HEK293 (cell line): ENCODE data around the gene OR4M2.
"Not testable (repeated sequence)": the region's sequence is repeated elsewhere in the genome, so short reads cannot be mapped to it uniquely, and the experiment has no call there.

Source experiments
- CTCF ChIA-PET: fragments of 350-600 bp; formaldehyde crosslinking; extraction: SDS; loops from one replicate; lab custom pipeline; 2021; ENCODE audit warnings: antibody characterized with exemption; lab: Yijun Ruan, JAX
- POLR2A ChIA-PET: fragments of 300-600 bp; formaldehyde crosslinking; extraction: SDS; loops from one replicate; lab custom pipeline; 2020; ENCODE audit warnings: antibody characterized with exemption, inconsistent platforms; lab: Yijun Ruan, JAX
- H3K27ac ChIP-seq: fragments of 200-500 bp; sonication (Bioruptor generic); 2 replicates; pipeline ENCODE4 v1.5.1; 2014; ENCODE audit warnings: low read depth, low read length, control low read depth, inconsistent platforms; ENCODE audit errors: extremely low read depth
- H3K36me3 ChIP-seq, 2 experiments: fragments of 200-500 bp in 1 of 2; sonication (Bioruptor generic) in 1 of 2; 1 replicate in 1 of 2; 2 replicates in 1 of 2; pipeline ENCODE4 v1.5.1; 2014 to 2017; ENCODE audit warnings: inconsistent platforms in 2 of 2, low read length in 2 of 2; ENCODE audit not compliant: control insufficient read depth in 2 of 2, insufficient read depth in 1 of 2
- H3K4me1 ChIP-seq: fragments of 200-500 bp; sonication (Bioruptor generic); 2 replicates; pipeline ENCODE4 v1.5.1; 2014; ENCODE audit warnings: mild to moderate bottlenecking, low read length, inconsistent platforms; ENCODE audit not compliant: control insufficient read depth, insufficient read depth
- H3K4me3 ChIP-seq: 2 replicates; pipeline ENCODE4 v1.5.1; 2011; ENCODE audit warnings: low read depth, mild to moderate bottlenecking, control low read depth, low read length, moderate library complexity
- H3K9me3 ChIP-seq: fragments of 200-500 bp; sonication (Bioruptor generic); 2 replicates; pipeline ENCODE4 v1.5.1; 2014; ENCODE audit warnings: low read depth, low read length, inconsistent platforms; ENCODE audit not compliant: control insufficient read depth, insufficient read depth

OR4M2 gene, protein sequence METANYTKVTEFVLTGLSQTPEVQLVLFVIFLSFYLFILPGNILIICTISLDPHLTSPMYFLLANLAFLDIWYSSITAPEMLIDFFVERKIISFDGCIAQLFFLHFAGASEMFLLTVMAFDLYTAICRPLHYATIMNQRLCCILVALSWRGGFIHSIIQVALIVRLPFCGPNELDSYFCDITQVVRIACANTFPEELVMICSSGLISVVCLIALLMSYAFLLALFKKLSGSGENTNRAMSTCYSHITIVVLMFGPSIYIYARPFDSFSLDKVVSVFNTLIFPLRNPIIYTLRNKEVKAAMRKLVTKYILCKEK

DNA sequence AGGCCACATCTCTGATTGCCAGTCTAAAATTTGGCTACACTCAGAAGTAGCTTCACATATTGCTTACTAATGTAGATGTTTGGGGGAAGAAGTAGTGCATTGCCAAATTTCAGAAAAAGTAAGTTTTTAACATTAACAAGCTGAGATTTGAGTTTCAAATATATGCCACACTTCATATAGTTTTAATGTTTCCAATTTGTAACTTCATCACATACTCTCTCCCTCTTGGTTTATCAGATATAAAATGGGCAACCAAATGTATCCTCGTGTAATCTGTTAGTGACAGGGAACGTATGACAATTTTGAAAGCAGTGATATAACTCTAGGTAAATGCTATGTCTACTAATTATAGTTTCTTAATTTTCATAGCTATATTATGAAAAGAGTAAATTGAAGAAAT is at the start of gene OR4M2:
Gene OR4M2 (plus strand): TSS at position 301 of the 400 bp plus-strand sequence. CDS start 98 bp downstream, at position 399.
- H3K4me1 ChIP-seq, H3K27ac ChIP-seq, H3K36me3 ChIP-seq, CTCF ChIA-PET, H3K4me3 ChIP-seq, POLR2A ChIA-PET, H3K9me3 ChIP-seq: not testable (repeated sequence)

DNA sequence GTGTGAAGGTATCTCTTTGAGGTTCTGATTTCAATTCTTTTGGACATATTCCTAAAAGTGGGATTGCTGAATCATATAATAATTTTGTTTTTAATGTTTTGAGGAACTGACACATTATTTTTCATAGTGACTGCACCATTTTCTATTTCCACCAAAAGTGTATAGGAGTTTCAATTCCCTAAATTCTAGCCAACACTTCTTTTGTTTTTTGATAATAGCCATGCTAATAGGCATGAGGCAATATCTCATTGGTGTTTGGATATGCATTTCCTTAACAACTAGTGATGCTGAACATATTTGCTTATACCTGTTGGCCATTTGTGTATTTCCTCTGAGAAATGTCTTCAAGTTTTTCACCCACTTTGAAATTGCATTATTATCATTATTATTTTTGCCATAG is 11.1 kb upstream of the OR4M2 start:
- CTCF ChIA-PET, H3K4me1 ChIP-seq, H3K9me3 ChIP-seq, POLR2A ChIA-PET, H3K27ac ChIP-seq, H3K4me3 ChIP-seq, H3K36me3 ChIP-seq: not testable (repeated sequence)

DNA sequence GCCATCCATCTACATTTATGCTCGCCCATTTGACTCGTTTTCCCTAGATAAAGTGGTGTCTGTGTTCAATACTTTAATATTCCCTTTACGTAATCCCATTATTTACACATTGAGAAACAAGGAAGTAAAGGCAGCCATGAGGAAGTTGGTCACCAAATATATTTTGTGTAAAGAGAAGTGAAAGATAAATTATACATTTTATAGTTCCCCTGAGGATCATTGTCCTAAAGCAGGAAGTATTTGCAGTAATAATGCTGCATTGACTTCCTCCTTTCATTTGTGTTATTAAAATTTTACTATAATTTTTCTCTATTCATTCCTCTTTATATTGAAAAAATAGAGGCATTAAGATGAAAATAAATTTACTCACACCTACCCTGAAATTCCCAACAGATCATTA is 1.1 kb downstream of the OR4M2 start:
- H3K27ac ChIP-seq, H3K4me1 ChIP-seq, POLR2A ChIA-PET, H3K4me3 ChIP-seq, H3K9me3 ChIP-seq, H3K36me3 ChIP-seq, CTCF ChIA-PET: not testable (repeated sequence)

DNA sequence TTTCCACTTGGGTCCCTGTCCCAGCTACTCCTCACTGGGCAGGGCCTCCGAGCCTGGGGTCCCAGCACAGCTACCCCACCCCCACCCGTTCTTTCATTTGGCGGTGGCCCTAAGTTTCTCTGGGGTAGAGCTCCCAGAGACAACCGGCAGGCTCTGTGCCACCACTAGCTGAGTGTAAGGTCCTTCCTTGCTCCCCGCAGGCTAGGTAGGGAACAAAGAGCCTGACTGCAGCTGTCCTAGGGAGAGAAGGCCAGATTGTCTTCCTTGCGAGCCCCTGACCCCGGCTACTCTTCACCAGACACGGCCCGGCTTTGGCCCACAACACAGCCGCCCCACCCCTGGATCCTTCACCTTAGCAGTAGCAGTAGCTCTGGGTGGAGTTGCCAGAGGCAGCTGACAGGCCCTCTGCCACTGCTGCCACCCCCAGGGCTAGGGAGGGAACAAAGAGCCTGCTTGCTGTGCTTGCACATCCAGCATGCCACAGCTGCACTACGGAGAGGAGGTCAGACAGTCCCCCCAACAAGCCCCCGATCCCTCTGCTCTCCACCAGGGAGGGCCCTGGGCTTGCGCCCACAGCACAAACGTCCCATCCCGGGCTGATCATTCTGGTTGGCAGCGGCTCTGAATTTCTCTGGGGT is 18.4 kb downstream of the OR4M2 start:
- H3K4me1 ChIP-seq, POLR2A ChIA-PET, H3K4me3 ChIP-seq, H3K36me3 ChIP-seq, H3K27ac ChIP-seq, H3K9me3 ChIP-seq, CTCF ChIA-PET: not testable (repeated sequence)

DNA sequence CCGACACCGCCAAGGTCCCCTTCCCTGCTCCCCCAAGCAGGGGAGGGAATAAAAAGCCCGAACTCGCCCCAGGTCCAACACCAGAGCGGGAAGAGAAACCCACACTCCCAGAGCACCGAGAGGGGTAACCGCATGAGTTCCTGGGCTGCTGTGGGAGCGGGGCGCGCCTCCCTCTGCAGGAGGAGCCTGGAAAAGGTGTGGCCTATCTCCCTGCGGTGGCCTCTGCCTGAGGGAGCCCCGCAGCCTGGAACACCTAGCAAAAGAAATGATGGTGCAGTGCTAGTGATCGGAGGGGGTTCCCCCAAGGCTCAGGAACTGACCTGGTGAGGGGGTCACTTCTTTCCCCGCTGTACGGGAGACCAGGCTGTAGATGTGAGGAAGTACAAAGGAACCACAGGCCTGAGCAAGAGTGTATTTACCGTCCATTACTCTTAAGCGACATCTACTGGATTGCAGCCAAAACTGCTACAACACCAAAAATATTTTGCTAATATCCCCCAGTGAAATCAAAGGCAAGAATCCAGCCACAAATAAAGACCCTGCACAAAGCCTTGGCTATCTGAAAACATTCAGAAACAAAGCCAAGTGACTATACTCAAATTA is 19.1 kb downstream of the OR4M2 start:
- H3K4me1 ChIP-seq, H3K36me3 ChIP-seq, POLR2A ChIA-PET, H3K9me3 ChIP-seq, H3K27ac ChIP-seq, CTCF ChIA-PET, H3K4me3 ChIP-seq: not testable (repeated sequence)

DNA sequence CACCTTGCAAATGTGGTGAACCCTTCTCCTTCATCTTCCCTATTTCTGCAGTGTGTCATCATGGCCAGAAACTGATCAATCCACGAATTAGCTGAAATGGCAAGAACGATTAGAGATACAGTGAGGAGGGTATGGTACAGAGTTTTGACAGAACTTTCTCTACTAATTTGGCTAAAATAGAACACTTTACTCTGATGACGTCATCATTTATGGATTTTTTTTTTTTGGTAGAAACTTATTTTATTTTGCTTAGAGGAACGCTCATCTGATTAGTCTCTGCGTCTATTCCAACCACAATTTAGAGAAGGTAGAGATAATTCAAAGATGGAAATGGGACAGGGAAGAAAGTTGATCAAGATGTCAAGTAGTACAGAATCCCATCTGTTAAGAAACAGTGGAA is 41.7 kb downstream of the OR4M2 start:
- H3K27ac ChIP-seq, H3K4me1 ChIP-seq, H3K4me3 ChIP-seq, H3K36me3 ChIP-seq, POLR2A ChIA-PET, H3K9me3 ChIP-seq, CTCF ChIA-PET: not testable (repeated sequence)
